ENCODE measurements around the gene FAU.

FAU gene

GRCh38 chr11:65134952-65135632, 13.2 kb upstream of the FAU start (continued):
- TF ChIP-seq ATF2 (tag by site-specific recombination; IDR thresholded peaks at IDR 0.05; ENCODE audit: low read depth): no peak
- no peak for TF ChIP-seq PBX3 (CRISPR knock-in tag; IDR thresholded peaks at IDR 0.05)
- no peak for TF ChIP-seq ZNF37A (tag by site-specific recombination; IDR thresholded peaks at IDR 0.05)
- no peak for TF ChIP-seq ZBTB44 (tag by site-specific recombination; IDR thresholded peaks at IDR 0.05)
- no peak for TF ChIP-seq ZNF221 (tag by site-specific recombination; IDR thresholded peaks at IDR 0.05; ENCODE audit: borderline replicate concordance)
- no peak for TF ChIP-seq ZNF544 (tag by site-specific recombination; IDR thresholded peaks at IDR 0.05)
- TF ChIP-seq ZNF354C (tag by site-specific recombination; IDR thresholded peaks at IDR 0.05; ENCODE audit: borderline replicate concordance, low read depth): no peak
- no peak for TF ChIP-seq EGR2 (tag by site-specific recombination; IDR thresholded peaks at IDR 0.05; ENCODE audit: low read depth)
- no peak for TF ChIP-seq ZNF777 (tag by site-specific recombination; IDR thresholded peaks at IDR 0.05; ENCODE audit: borderline replicate concordance)
- TF ChIP-seq HOXD13 (CRISPR knock-in tag; IDR thresholded peaks at IDR 0.05; ENCODE audit: borderline replicate concordance): no peak
- TF ChIP-seq BCL6B (tag by site-specific recombination; IDR thresholded peaks at IDR 0.05): no peak
- no peak for TF ChIP-seq TCF7L2 (IDR thresholded peaks at IDR 0.05; ENCODE audit: borderline replicate concordance, low read depth, low read length)
- TF ChIP-seq ZNF521 (tag by site-specific recombination; IDR thresholded peaks at IDR 0.05): no peak
- TF ChIP-seq PRDM4 (tag by site-specific recombination; IDR thresholded peaks at IDR 0.05): no peak
- no peak for TF ChIP-seq WT1 (tag by site-specific recombination; IDR thresholded peaks at IDR 0.05)
- TF ChIP-seq ZNF302 (tag by site-specific recombination; IDR thresholded peaks at IDR 0.05; ENCODE audit: low read depth): no peak
- TF ChIP-seq KLF7 (tag by site-specific recombination; IDR thresholded peaks at IDR 0.05; ENCODE audit: borderline replicate concordance): no peak
- TF ChIP-seq ZBTB10 (tag by site-specific recombination; IDR thresholded peaks at IDR 0.05): no peak
- no peak for TF ChIP-seq MYNN (tag by site-specific recombination; IDR thresholded peaks at IDR 0.05; ENCODE audit: borderline replicate concordance)
- TF ChIP-seq ZNF624 (tag by site-specific recombination; IDR thresholded peaks at IDR 0.05): no peak
- no peak for TF ChIP-seq ZNF555 (tag by site-specific recombination; conservative IDR thresholded peaks at IDR 0.05)
- no peak for TF ChIP-seq KLF16 (tag by site-specific recombination; IDR thresholded peaks at IDR 0.05)
- TF ChIP-seq ZNF394 (tag by site-specific recombination; IDR thresholded peaks at IDR 0.05; ENCODE audit: borderline replicate concordance): peak; percentile 0; the same call in 1 of the 2 replicates
- TF ChIP-seq ZNF248 (tag by site-specific recombination; IDR thresholded peaks at IDR 0.05): no peak
- TF ChIP-seq ZNF335 (tag by site-specific recombination; conservative IDR thresholded peaks at IDR 0.05): peak; percentile 69
- TF ChIP-seq ZNF692 (tag by site-specific recombination; IDR thresholded peaks at IDR 0.05): no peak
- no peak for TF ChIP-seq SP7 (tag by site-specific recombination; IDR thresholded peaks at IDR 0.05)
- no peak for TF ChIP-seq ZNF549 (tag by site-specific recombination; IDR thresholded peaks at IDR 0.05)

Data from HEK293 (cell line).